ENCODE measurements around the gene SLC23A3. TPM values are rescaled to one million over a fixed set of nuclear protein-coding genes. Genes with fewer than 3 reads are reported as not detected.

The SLC23A3 gene
- total and polyA plus RNA-seq, 9 of the 15 experiments (the other 6 are each of a cell fraction or from before 2014, with no cell fraction given): 0.06 to 0.64 (median 0.16) TPM

- Histone ChIP-seq H2AFZ (ENCODE audit: low read depth, low read length) (no peak overlapping the region), H3K27me3 (ENCODE audit: control insufficient read depth in 2 of 2, insufficient read depth in 2 of 2, low read length in 2 of 2) (no peaks in the 10 kb centered on the region), H3K9me1 (ENCODE audit: control insufficient read depth, insufficient read depth, low read length) (no peaks in the 10 kb centered on the region), H4K20me1 (replicated peaks; ENCODE audit: control insufficient read depth, insufficient read depth, low read length) (peaks cover 11% of the 10 kb centered on the region; the same call in 1 of the 2 replicates), H3K4me2 (ENCODE audit: insufficient read depth, low read length) (peak overlapping the region; percentile 84; the same call in 1 of the 2 replicates), H3K27ac (ENCODE audit: extremely low read depth, low read depth, low read length) (0 out of 3 replicates have a peak overlapping the region, but pooled peaks have one; percentile 28), H3K4me1 (replicated peaks in 1 of 2; ENCODE audit: control insufficient read depth in 2 of 2, insufficient read depth in 2 of 2, low read length in 2 of 2) (peaks cover 16 to 17% of the 10 kb centered on the region in 2 experiments; a peak in 4 of 5 replicates), H3K79me2 (ENCODE audit: control insufficient read depth, insufficient read depth, low read length) (no peaks in the 10 kb centered on the region), H3K9ac (ENCODE audit: insufficient read depth in 1 of 2, low read depth in 2 of 2, low read length in 2 of 2) (peak overlapping the region; percentile 38 to 93; a peak in 2 of 4 replicates), H3K9me3 (replicated peaks; ENCODE audit: control insufficient read depth, insufficient read depth, low read depth, low read length) (0 out of 2 replicates have a peak, but pooled peaks cover 2% of the 10 kb centered on the region), H3K4me3 (no peak overlapping the region), H3K36me3 (ENCODE audit: control insufficient read depth, insufficient read depth, low read length) (peaks cover 52% of the 10 kb centered on the region; the same call in 2 of the 3 replicates)
- TF ChIP-seq ARID2 (IDR thresholded peaks at IDR 0.05) (no peak), TFAM (CRISPR knock-in tag; conservative IDR thresholded peaks at IDR 0.05) (no peak), NFIC (IDR thresholded peaks at IDR 0.05) (peak; percentile 81), HMG20A (CRISPR knock-in tag; conservative IDR thresholded peaks at IDR 0.05) (no peak), ELF4 (CRISPR knock-in tag; IDR thresholded peaks at IDR 0.05) (no peak), NFYB (IDR thresholded peaks at IDR 0.05; ENCODE audit: extremely low read depth, insufficient read length) (no peak), PRDM10 (IDR thresholded peaks at IDR 0.05; ENCODE audit: partially characterized antibody) (peak; percentile 87), NCOA1 (IDR thresholded peaks at IDR 0.05; ENCODE audit: low read depth) (no peak), TFAP4 (CRISPR knock-in tag; IDR thresholded peaks at IDR 0.05; ENCODE audit: borderline replicate concordance) (0 out of 2 replicates have a peak, but pooled peaks have one; percentile 4), SRSF7 (optimal IDR thresholded peaks at IDR 0.05; ENCODE audit: low read depth, low read length) (no peak), XRCC3 (IDR thresholded peaks at IDR 0.05) (no peak), MTA2 (IDR thresholded peaks at IDR 0.05; ENCODE audit: low read depth) (no peak), ZNF232 (CRISPR knock-in tag; IDR thresholded peaks at IDR 0.05) (no peak), ZNF3 (CRISPR knock-in tag; IDR thresholded peaks at IDR 0.05) (no peak), ZNF12 (CRISPR knock-in tag; IDR thresholded peaks at IDR 0.05) (no peak)
- FAIRE-seq (no peak), DNase-seq (ENCODE audit: extremely low read depth in 1 of 4, low spot score in 3 of 4) (no peak), ATAC-seq (no peak)
- in situ Hi-C loops (cut with MboI) (loop anchor here (5.0 kb wide), 1 partner anchor 36 kb away; the partner anchor contains the start of gene SLC23A3), intact Hi-C loops (cut with micrococcal nuclease) (loop anchor here (2.0 kb wide), 1 partner anchor 31 kb away; the partner anchor contains the start of gene CNPPD1)
- no TSS peak for BruUV-seq (replicated peaks)
- WGBS (ENCODE audit: insufficient coverage, low coverage, missing lambda C conversion rate): 77% methylated on average over 13 of the region's 17 CpGs
- ChIA-PET POLR2A (interaction anchor here (1.2 to 1.4 kb wide), 2 partner anchors 9 to 71 kb away, joined by 4 to 6 read pairs; partner anchors contain the start of gene DNAJB2), CTCF (ENCODE audit: low intra/inter-chr PET ratio) (no interaction called here)
Observed at GRCh38 chr2:219207884-219208740, 38.3 kb upstream of the SLC23A3 start.
